Neural cell (in vitro differentiated cells): ENCODE results near the gene LHFPL6. TPM values are rescaled to one million over a fixed set of nuclear protein-coding genes. Genes with fewer than 3 reads are reported as not detected.

Experiments
- H2AFZ ChIP-seq: fragments of 200-600, 300-800 bp; sonication (generic), shearing (Covaris generic); 2 replicates; pipeline ENCODE4 v1.6.0; 2014; ENCODE audit warnings: low read depth, mild to moderate bottlenecking, antibody characterized with exemption, low read length, moderate library complexity
- H3F3A ChIP-seq: fragments of 200-600 bp; shearing (Covaris generic); 2 replicates; pipeline ENCODE4 v1.6.1; 2016; ENCODE audit warnings: mild to moderate bottlenecking, moderate library complexity, mixed read lengths, antibody characterized with exemption, low read length; ENCODE audit not compliant: insufficient read depth, poor library complexity, severe bottlenecking
- H3K27ac ChIP-seq: fragments of 200-600, 300-800 bp; sonication (generic), shearing (Covaris generic); 2 replicates; pipeline ENCODE4 v1.5.1; 2014; ENCODE audit warnings: mild to moderate bottlenecking, low read length, moderate library complexity
- H3K27me3 ChIP-seq: fragments of 300-800, 200-600 bp; sonication (generic), shearing (Covaris generic); 2 replicates; pipeline ENCODE4 v1.6.0; 2014; ENCODE audit warnings: mild to moderate bottlenecking, low read depth, low read length, moderate library complexity; ENCODE audit not compliant: insufficient read depth
- H3K36me3 ChIP-seq: fragments of 300-800, 200-600 bp; sonication (generic), shearing (Covaris generic); 2 replicates; pipeline ENCODE4 v1.5.1; 2014; ENCODE audit warnings: mild to moderate bottlenecking, antibody characterized with exemption, low read length, moderate library complexity; ENCODE audit not compliant: insufficient read depth
- H3K4me2 ChIP-seq: fragments of 300-800, 200-600 bp; sonication (generic), shearing (Covaris generic); 2 replicates; pipeline ENCODE4 v1.6.0; 2014; ENCODE audit warnings: mild to moderate bottlenecking, low read length
- H3K4me3 ChIP-seq: fragments of 300-800, 200-600 bp; sonication (generic), shearing (Covaris generic); 2 replicates; pipeline ENCODE4 v1.5.1; 2014; ENCODE audit warnings: mild to moderate bottlenecking, low read length, moderate library complexity
- H3K79me2 ChIP-seq: fragments of 200-600 bp; shearing (Covaris generic); replicated peaks from 2 replicates; pipeline ENCODE4 v1.6.0; 2014; ENCODE audit warnings: mild to moderate bottlenecking, low read length, moderate library complexity; ENCODE audit not compliant: insufficient read depth
- H3K9ac ChIP-seq: fragments of 300-800, 200-600 bp; sonication (generic), shearing (Covaris generic); 2 replicates; pipeline ENCODE4 v1.6.1; 2016; ENCODE audit warnings: mild to moderate bottlenecking, low read length, mixed read lengths
- H3K9me2 ChIP-seq: fragments of 200-600 bp; shearing (Covaris generic); 2 replicates; pipeline ENCODE4 v1.6.1; 2016; ENCODE audit warnings: mild to moderate bottlenecking, low read length, mixed read lengths; ENCODE audit not compliant: insufficient read depth
- H3K9me3 ChIP-seq: fragments of 200-600, 300-800 bp; sonication (generic), shearing (Covaris generic); 2 replicates; pipeline ENCODE4 v1.6.1; 2016; ENCODE audit warnings: mild to moderate bottlenecking, mixed run types, low read length, moderate library complexity, mixed read lengths
- H4K20me1 ChIP-seq: fragments of 200-600 bp; shearing (Covaris generic); 2 replicates; pipeline ENCODE4 v1.6.1; 2016; ENCODE audit warnings: mild to moderate bottlenecking, mixed run types; ENCODE audit not compliant: insufficient read depth
- EP300 ChIP-seq: fragments of 450-650 bp; conservative IDR thresholded peaks from 2 replicates; pipeline ENCODE4 v1.6.1; 2014; ENCODE audit warnings: antibody characterized with exemption, mild to moderate bottlenecking, moderate library complexity; ENCODE audit not compliant: poor library complexity, severe bottlenecking
- EZH2 ChIP-seq: fragments of 200-600, 300-800 bp; shearing (Covaris generic), sonication (generic); IDR thresholded peaks from 2 replicates; pipeline ENCODE4 v1.6.1; 2014; ENCODE audit warnings: antibody characterized with exemption, low read length, borderline replicate concordance, mild to moderate bottlenecking; ENCODE audit not compliant: insufficient read depth, poor library complexity, severe bottlenecking
- MXI1 ChIP-seq: fragments of 450-650 bp; conservative IDR thresholded peaks from 2 replicates; pipeline ENCODE4 v1.6.1; 2014; ENCODE audit warnings: antibody characterized with exemption, mild to moderate bottlenecking; ENCODE audit not compliant: poor library complexity, severe bottlenecking
- POLR2AphosphoS5 ChIP-seq: IDR thresholded peaks from 2 replicates; pipeline ENCODE4 v1.6.1; 2012
- RAD21 ChIP-seq: fragments of 450-650 bp; conservative IDR thresholded peaks from 2 replicates; pipeline ENCODE4 v1.6.1; 2014; ENCODE audit warnings: antibody characterized with exemption, mild to moderate bottlenecking, moderate library complexity
- SMC3 ChIP-seq: fragments of 450-650 bp; conservative IDR thresholded peaks from 2 replicates; pipeline ENCODE4 v1.6.1; 2014; ENCODE audit warnings: antibody characterized with exemption, mild to moderate bottlenecking, moderate library complexity; ENCODE audit not compliant: poor library complexity
- TAF1 ChIP-seq: IDR thresholded peaks from 2 replicates; pipeline ENCODE4 v1.6.1; 2012; ENCODE audit warnings: low read depth
- polyA plus RNA-seq: library from polyadenylated mRNA; depleted of rRNA; stranded (reverse); fragments of >200 nt; gene quantifications from 2 replicates; pipeline ENCODE4 v1.2.3, GENCODE V29; 2014
- TF ChIP-seq, protein P1 (sequence below): fragments of 450-650 bp; IDR thresholded peaks from 2 replicates; pipeline ENCODE4 v1.5.1; 2014; ENCODE audit warnings: antibody characterized with exemption, mild to moderate bottlenecking, moderate library complexity; ENCODE audit not compliant: poor library complexity, severe bottlenecking

Gene LHFPL6
- polyA plus RNA-seq, 1 donor from 2014 or later: 36.3 TPM

DNA sequence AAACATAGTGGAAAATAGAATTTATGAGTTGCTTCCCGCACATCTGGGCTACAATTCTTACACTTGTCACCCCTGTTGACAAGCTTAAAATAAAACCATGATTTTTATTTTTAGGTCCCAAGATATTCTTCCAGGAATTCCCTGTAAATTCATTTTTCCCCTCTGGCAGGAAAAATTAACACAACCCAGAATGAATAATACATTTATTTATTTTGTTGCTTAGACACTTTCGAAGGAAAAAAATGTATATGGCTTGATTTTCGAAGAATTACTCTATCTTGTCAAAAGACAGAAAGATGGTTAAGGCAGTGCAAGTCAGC lies 74.4 kb downstream of the LHFPL6 start:
- TF ChIP-seq EP300 (no peak), RAD21 (no peak), SMC3 (no peak), TAF1 (no peak), EZH2 (no peak), POLR2AphosphoS5 (no peak)
- TF ChIP-seq, protein P1, sequence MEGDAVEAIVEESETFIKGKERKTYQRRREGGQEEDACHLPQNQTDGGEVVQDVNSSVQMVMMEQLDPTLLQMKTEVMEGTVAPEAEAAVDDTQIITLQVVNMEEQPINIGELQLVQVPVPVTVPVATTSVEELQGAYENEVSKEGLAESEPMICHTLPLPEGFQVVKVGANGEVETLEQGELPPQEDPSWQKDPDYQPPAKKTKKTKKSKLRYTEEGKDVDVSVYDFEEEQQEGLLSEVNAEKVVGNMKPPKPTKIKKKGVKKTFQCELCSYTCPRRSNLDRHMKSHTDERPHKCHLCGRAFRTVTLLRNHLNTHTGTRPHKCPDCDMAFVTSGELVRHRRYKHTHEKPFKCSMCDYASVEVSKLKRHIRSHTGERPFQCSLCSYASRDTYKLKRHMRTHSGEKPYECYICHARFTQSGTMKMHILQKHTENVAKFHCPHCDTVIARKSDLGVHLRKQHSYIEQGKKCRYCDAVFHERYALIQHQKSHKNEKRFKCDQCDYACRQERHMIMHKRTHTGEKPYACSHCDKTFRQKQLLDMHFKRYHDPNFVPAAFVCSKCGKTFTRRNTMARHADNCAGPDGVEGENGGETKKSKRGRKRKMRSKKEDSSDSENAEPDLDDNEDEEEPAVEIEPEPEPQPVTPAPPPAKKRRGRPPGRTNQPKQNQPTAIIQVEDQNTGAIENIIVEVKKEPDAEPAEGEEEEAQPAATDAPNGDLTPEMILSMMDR: no peak
- peaks cover 6% of the 10 kb centered on the region for H3F3A ChIP-seq
- H3K4me2 ChIP-seq: no peak overlapping the region
- peaks cover 10% of the 10 kb centered on the region for H3K79me2 ChIP-seq
- no peak overlapping the region for H3K9ac ChIP-seq
- no peaks in the 10 kb centered on the region for H3K9me3 ChIP-seq
- no peak overlapping the region for H2AFZ ChIP-seq
- H4K20me1 ChIP-seq: no peaks in the 10 kb centered on the region
- H3K36me3 ChIP-seq: no peaks in the 10 kb centered on the region
- no peaks in the 10 kb centered on the region for H3K9me2 ChIP-seq
- H3K4me3 ChIP-seq: no peak overlapping the region
- H3K27me3 ChIP-seq: no peaks in the 10 kb centered on the region
- no peak overlapping the region for H3K27ac ChIP-seq

DNA sequence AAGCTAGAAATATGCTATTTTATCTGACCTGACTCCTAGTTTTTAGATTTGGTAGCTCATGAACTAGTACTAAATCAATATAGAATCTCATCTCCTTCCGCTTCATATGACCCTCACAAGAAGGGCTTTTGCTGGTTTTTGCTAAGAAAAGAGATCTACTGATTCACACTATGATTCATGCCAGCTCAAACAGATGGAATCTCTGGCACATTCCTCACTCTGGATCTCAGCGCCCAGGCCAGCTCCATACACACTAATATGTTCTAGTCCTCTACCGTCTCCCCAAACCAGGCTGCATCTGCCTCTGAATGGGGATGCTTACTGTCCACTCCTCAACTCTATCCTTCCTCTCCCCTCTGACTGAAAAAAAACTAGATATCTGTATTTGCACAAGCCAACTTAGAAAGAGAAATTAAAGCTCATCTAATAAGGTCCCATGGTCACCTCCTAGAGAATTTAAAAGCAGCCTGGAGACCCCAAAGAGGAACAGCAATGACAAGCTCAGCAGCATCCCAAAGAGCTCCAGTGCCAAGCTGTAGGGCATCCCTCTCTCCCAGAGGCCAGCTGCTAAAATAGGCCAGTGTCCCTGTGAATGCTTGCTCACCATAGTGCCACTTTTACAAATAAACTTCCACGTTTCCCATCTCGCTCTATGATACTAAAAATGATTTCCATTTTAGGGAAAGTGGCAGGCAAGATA lies 74.9 kb downstream of the LHFPL6 start:
- peaks cover 10% of the 10 kb centered on the region for H3K79me2 ChIP-seq
- TF ChIP-seq, protein P1: no peak
- TF ChIP-seq TAF1 (no peak), MXI1 (no peak)
- H3K4me2 ChIP-seq: no peak overlapping the region
- H3K36me3 ChIP-seq: no peaks in the 10 kb centered on the region
- no peaks in the 10 kb centered on the region for H3K27me3 ChIP-seq
- H3K4me3 ChIP-seq: no peak overlapping the region
- H3K9me2 ChIP-seq: no peaks in the 10 kb centered on the region
- H3F3A ChIP-seq: peaks cover 6% of the 10 kb centered on the region
- H3K27ac ChIP-seq: no peak overlapping the region
- no peaks in the 10 kb centered on the region for H3K9me3 ChIP-seq
- no peaks in the 10 kb centered on the region for H4K20me1 ChIP-seq
- no peak overlapping the region for H3K9ac ChIP-seq
- H2AFZ ChIP-seq: no peak overlapping the region

DNA sequence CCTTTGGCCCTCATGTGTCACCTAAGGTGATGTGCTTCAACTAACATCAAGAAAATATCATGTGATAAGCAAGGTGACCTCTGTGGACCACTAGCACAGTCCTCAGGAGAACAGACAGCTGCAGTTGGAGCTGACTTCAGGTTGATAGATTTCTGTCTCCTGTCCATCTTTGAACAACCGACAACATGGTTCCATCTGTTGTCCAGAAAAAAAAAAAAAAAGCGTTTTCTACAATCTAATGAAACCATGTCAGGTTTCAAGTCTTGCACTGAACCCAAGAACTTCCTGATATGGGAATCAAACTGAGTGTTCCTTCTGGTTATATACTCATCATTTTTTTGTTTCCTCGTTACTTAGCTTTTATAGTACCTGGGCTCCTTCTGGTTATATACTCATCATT lies 75.7 kb downstream of the LHFPL6 start:
- H3K4me2 ChIP-seq: no peak overlapping the region
- H2AFZ ChIP-seq: no peak overlapping the region
- H3K27ac ChIP-seq: peak overlapping the region; percentile 83
- H3K9me2 ChIP-seq: no peaks in the 10 kb centered on the region
- no peak overlapping the region for H3K4me3 ChIP-seq
- H3K36me3 ChIP-seq: no peaks in the 10 kb centered on the region
- H3K27me3 ChIP-seq: no peaks in the 10 kb centered on the region
- H3K9ac ChIP-seq: no peak overlapping the region
- no peaks in the 10 kb centered on the region for H3K9me3 ChIP-seq
- H3K79me2 ChIP-seq: peaks cover 10% of the 10 kb centered on the region
- peaks cover 6% of the 10 kb centered on the region for H3F3A ChIP-seq
- no peaks in the 10 kb centered on the region for H4K20me1 ChIP-seq
- TF ChIP-seq EP300: no peak
- TF ChIP-seq MXI1: no peak
- TF ChIP-seq, protein P1: no peak
- no peak for TF ChIP-seq POLR2AphosphoS5
